Body of pancreas (tissue), 4 donors: ENCODE results near the gene ZNF672. TPM values are rescaled to one million over a fixed set of nuclear protein-coding genes. Genes with fewer than 3 reads are reported as not detected.

Experiments used
- ATAC-seq: fragments of 150-250 bp; one replicate; pipeline ENCODE4 v1.9.1; 2016
- DNase-seq, 4 donors: peaks; one replicate each; pipeline ENCODE4 v3.0.0-alpha.2; 2019
- H3K27ac ChIP-seq, 4 donors: fragments of 200-600 bp; sonication (generic); 1 replicate in 3 of 4; 2 replicates in 1 of 4; pipeline versions ENCODE4 v1.5.1 to v1.6.1; 2016 to 2019; ENCODE audit warnings: mild to moderate bottlenecking in 1 of 4, mixed read lengths in 1 of 4, moderate library complexity in 1 of 4
- H3K27me3 ChIP-seq, 2 donors: fragments of 200-600 bp; sonication (generic); one replicate each; pipeline ENCODE4 v1.6.0; 2016; ENCODE audit warnings: mild to moderate bottlenecking in 1 of 2
- H3K36me3 ChIP-seq, 2 donors: fragments of 200-600 bp; sonication (generic); replicated peaks in 1 of 2; 2 replicates each; pipeline ENCODE4 v1.5.1; 2016; ENCODE audit warnings: low read depth in 2 of 2; ENCODE audit not compliant: insufficient read depth in 1 of 2
- H3K4me1 ChIP-seq: fragments of 200-600 bp; sonication (generic); one replicate; pipeline ENCODE4 v1.6.0; 2016
- H3K4me3 ChIP-seq, 2 donors: fragments of 200-600 bp; sonication (generic); 1 replicate in 1 of 2; 2 replicates in 1 of 2; pipeline ENCODE4 v1.5.1; 2016 to 2019
- H3K9me3 ChIP-seq, 3 donors: fragments of 200-600 bp; sonication (generic); 1 replicate in 2 of 3; 2 replicates in 1 of 3; pipeline ENCODE4 v1.5.1; 2016
- CTCF ChIP-seq, 7 experiments: fragments of 450-650 bp in 4 of 7; fragments of 200-600 bp in 3 of 7; sonication (generic) in 3 of 7; IDR thresholded peaks; one replicate each; pipeline ENCODE4 v1.5.1; 2016 to 2019; ENCODE audit warnings: antibody characterized with exemption in 7 of 7
- POLR2A ChIP-seq, 3 donors: fragments of 450-650 bp; IDR thresholded peaks; one replicate each; pipeline ENCODE4 v1.6.1; 2016; ENCODE audit warnings: antibody characterized with exemption in 3 of 3, mild to moderate bottlenecking in 2 of 3
- whole genome bisulfite sequencing, 2 donors: methylation state at CpG; one replicate each; pipeline ENCODE4 v1.1.5; 2017; 5-methylcytosine and 5-hydroxymethylcytosine counted together
- intact Hi-C: fragments of 100-400 bp; cut with DNase I; formaldehyde crosslinking; loops from one replicate; pipeline ENCODE4 v1.15.1; 2023
- total RNA-seq, 2 donors: library from RNA; depleted of rRNA; stranded (reverse); fragments of >200 nt; gene quantifications; one replicate each; pipeline ENCODE4 v1.1.0, GENCODE V29; 2016

The ZNF672 gene
- total RNA-seq, 2 donors from 2014 or later: 18.8 to 27.2 TPM

GRCh38 chr1:248842781-248843331 lies 4.8 kb downstream of the ZNF672 start:
- Histone ChIP-seq H3K4me3 (no peak overlapping the region), H3K4me1 (peaks cover 42% of the 10 kb centered on the region), H3K27ac (no peak overlapping the region), H3K27me3 (no peaks in the 10 kb centered on the region), H3K9me3 (no peaks in the 10 kb centered on the region), H3K36me3 (peaks cover 5 to 8% of the 10 kb centered on the region in 2 donors)
- WGBS, 2 donors: 84 to 87% methylated on average over 7 to 8 of the region's 8 CpGs
- ATAC-seq: no peak
- TF ChIP-seq CTCF (IDR thresholded peaks at IDR 0.05) (no peak), POLR2A (IDR thresholded peaks at IDR 0.05) (no peak)
- intact Hi-C loops: no loop called here
- DNase-seq: no peak

DNA sequence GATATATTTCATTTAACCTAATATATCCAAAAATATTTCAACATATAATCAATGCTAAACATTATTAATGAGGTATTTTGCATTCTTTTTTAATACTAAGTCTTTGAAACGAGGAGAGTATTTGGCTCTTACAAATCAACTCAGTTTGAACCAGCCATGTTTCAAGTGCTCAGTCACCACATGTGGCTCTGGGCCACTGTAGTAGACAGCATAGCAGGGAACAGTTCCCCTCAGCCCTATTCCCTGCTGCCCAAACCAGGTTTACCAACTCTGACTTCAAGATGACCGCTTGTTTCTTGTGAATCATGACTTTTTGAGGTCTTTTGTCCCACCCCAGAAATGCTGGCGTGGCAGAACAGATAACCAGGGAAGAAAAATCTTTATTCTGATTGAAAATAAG lies 5.7 kb downstream of the ZNF672 start:
- peaks cover 11 to 13% of the 10 kb centered on the region in 2 donors for H3K36me3 ChIP-seq
- no peaks in the 10 kb centered on the region for H3K27me3 ChIP-seq
- H3K27ac ChIP-seq: no peak overlapping the region
- TF ChIP-seq POLR2A (IDR thresholded peaks at IDR 0.05): no peak
- TF ChIP-seq CTCF (IDR thresholded peaks at IDR 0.05): no peak
- 76 to 88% methylated on average over 3 of the region's 3 CpGs for WGBS, 2 donors
- H3K9me3 ChIP-seq: no peaks in the 10 kb centered on the region
- H3K4me1 ChIP-seq: peaks cover 42% of the 10 kb centered on the region
- DNase-seq: no peak
- H3K4me3 ChIP-seq: no peak overlapping the region
- intact Hi-C loops: no loop called here
- ATAC-seq: no peak

GRCh38 chr1:248844526-248844925 lies 6.5 kb downstream of the ZNF672 start:
- no peak for ATAC-seq
- Histone ChIP-seq H3K9me3 (no peaks in the 10 kb centered on the region), H3K27me3 (no peaks in the 10 kb centered on the region), H3K4me3 (no peak overlapping the region), H3K36me3 (peaks cover 14 to 15% of the 10 kb centered on the region in 2 donors), H3K27ac (no peak overlapping the region), H3K4me1 (peaks cover 37% of the 10 kb centered on the region)
- WGBS, 2 donors: 89 to 90% methylated on average over 7 to 8 of the region's 8 CpGs
- DNase-seq: no peak
- TF ChIP-seq POLR2A (IDR thresholded peaks at IDR 0.05) (no peak), CTCF (IDR thresholded peaks at IDR 0.05) (no peak)
- intact Hi-C loops: no loop called here

DNA sequence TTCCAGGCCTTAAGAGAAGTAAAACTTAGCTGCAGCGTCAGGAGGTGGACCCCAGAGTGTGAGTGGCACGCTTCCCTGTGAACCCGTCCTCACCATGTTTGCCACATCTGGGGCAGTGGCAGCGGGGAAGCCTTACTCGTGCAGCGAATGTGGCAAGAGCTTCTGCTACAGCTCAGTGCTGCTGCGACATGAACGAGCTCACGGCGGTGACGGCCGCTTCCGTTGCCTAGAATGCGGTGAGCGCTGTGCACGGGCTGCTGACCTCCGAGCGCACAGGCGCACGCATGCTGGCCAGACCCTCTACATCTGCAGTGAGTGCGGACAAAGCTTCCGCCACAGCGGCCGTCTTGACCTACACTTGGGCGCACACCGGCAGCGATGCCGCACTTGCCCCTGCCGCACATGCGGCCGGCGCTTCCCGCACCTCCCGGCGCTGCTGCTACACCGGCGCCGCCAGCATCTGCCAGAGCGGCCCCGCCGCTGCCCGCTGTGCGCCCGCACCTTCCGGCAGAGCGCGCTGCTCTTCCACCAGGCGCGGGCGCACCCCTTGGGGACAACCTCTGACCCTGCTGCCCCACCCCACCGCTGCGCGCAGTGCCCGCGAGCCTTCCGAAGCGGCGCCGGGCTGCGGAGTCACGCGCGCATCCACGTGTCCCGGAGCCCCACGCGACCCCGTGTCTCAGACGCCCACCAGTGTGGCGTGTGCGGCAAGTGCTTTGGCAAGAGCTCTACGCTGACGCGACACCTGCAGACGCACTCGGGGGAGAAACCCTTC lies 9.3 kb downstream of the ZNF672 start:
- DNase-seq: no peak
- H3K27ac ChIP-seq: no peak overlapping the region
- H3K4me1 ChIP-seq: peaks cover 9% of the 10 kb centered on the region
- no peaks in the 10 kb centered on the region for H3K9me3 ChIP-seq
- WGBS, 2 donors: 93 to 95% methylated on average over 33 to 65 of the region's 76 CpGs
- TF ChIP-seq CTCF (IDR thresholded peaks at IDR 0.05): no peak
- TF ChIP-seq POLR2A (IDR thresholded peaks at IDR 0.05): no peak
- no peak for ATAC-seq
- intact Hi-C loops: no loop called here
- H3K36me3 ChIP-seq: peaks cover 14 to 15% of the 10 kb centered on the region in 2 donors
- H3K27me3 ChIP-seq: no peaks in the 10 kb centered on the region
- no peak overlapping the region for H3K4me3 ChIP-seq
